Hindlimb muscle (tissue), 1 donor: Measurements from ENCODE around the gene NCKAP5. TPM values are rescaled to one million over a fixed set of nuclear protein-coding genes. Genes with fewer than 3 reads are reported as not detected.

ENCODE experiments used
- DNase-seq: peaks from one replicate; pipeline ENCODE4 v3.0.0-alpha.2; 2013
- polyA plus RNA-seq: library from polyadenylated mRNA; unstranded; fragments of 120-200 nt; gene quantifications from one replicate; pipeline ENCODE4 v1.2.1, GENCODE V29; 2013; ENCODE audit not compliant: insufficient read length

Gene NCKAP5
- polyA plus RNA-seq, 1 donor, result 4.7 TPM

DNA sequence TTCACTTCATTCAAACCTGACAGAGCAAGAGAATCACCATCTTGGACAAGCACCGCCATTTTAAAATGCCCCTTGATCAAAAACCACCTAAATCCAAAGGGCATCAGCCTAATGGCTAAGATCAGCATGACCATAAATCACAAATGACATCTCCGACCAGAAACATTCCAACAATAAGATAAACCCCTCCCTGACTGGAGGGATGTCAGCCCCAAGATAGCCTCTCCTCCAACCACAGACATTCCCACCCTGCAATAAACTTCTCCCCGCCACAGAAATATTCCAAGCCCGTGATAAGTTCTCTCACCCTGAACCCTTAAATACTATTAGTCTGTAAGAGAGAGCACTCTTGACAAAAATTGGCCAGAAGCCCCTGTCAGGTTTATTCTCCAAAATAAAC is 876.7 kb downstream of the NCKAP5 start:
- DNase-seq, result no peak

DNA sequence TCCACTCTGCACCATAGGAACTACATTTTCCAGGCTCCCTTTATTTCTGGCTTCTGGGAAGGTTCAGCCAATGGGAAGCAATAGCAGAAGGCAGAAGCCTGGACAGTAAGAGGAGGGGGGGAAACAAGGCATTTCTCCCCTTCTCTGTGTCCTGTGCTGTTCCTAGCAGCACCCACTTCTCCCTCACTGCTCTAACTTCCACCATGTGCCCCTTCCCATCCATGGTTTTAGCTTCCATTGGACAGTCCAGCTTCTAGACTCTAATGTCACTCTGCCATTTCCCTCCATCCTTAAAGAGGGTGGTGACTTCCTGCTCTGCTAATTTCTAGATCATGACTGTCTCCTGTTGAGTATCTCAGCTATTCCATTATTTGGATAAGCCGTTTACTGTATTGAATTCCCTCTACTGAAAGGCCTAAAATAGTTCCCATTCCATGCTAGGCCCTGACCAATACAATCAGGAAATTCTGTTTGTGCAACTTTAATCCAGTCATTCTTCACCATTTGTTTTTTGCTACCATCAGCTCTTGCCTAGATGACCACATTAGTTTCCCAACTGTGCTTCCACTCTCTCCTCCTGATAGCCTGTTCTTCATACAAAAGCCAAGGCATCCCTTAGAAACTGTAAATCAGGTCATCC is 877.5 kb downstream of the NCKAP5 start:
- no peak for DNase-seq

DNA sequence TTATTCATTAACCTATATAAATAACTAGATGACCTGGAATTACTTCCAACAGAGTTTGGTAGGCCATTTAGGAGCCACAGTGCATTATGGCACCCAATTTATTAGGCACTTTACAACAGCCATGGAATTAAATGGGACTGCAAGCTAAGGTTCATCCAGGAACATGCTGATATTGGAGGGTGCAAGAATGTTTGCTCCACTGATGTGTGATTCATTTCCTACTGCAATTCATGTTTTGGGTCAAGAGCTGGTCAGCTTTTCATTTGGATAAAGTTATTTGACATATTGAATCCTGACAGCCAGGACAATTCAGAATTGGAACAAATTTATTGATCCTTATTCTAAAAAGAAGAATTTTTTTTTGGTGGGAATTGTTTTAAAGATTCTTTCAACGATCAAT is 886.5 kb downstream of the NCKAP5 start:
- DNase-seq, result no peak

DNA sequence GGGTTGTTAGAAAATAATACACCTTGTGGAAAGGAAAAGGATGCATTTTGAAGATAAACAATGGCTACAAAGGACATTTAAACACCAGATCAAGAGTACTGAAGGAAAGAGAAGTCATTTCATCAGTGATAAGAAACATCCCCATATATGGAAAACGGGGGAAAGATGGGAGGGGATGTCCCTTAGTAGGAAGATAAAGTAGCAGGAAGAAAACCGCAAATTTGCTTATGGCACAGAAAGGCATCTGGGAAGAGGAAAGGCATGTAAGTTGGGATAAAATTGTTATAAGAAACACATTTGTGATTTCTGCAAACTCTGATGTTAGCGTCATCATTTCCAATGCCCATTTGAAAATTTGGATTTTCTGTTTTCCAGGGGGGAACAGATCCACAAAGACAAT is 887.7 kb downstream of the NCKAP5 start:
- DNase-seq, result no peak

DNA sequence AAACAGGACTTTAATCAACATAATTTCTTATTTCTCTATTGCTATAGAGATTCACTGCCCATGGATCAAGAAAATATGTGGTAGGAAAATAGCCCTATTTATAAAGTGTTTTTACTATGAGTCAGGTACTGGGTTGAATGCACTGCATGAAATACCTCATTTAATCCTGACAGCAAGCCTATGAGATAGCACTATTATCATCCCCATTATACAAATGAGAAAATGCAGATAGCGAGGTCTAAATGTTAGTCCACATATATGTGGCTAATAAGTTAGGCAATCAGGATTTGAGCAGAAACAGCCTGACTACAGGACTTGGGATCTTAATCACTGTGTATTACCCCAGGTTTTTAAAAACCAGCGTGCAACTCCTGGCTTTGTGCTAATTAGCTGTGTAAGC is 889.8 kb downstream of the NCKAP5 start:
- no peak for DNase-seq

DNA sequence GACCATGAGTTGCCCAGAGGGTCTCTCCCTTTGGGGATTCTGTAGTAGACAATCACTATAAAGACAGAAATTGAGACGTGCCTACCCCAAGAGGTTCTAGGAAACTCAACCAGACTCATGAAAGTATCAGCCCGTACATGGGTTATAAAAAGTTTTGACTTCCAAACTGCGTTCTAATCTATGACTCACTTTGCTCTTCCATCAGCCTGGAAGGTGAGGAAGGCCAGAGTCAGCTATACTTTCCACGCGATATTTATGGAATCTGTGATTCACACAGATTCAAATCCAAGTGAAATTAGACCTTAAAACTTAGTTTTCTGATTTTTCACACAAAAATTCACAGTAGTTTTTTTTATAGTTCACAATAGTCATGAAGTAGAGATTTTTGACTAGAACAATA is 890.6 kb downstream of the NCKAP5 start:
- DNase-seq, result no peak

DNA sequence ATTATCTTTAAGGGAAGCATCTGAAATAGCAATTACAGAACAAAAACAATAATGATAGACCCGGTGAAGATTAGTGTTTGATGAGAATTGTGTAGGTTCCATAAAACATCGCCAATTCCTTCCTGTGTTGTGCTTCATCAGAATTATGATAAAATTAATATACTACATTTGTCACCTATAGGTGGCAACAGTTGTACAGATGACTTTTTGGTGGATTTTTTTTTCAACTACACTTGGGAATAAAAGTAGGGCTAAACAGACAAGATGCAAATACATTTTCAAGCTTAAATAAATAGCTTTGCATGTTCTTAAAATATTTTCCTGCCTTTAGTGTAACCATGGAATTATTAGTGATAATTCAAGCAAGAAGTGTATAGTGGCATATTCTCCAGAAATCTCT is 891.3 kb downstream of the NCKAP5 start:
- DNase-seq, result no peak

DNA sequence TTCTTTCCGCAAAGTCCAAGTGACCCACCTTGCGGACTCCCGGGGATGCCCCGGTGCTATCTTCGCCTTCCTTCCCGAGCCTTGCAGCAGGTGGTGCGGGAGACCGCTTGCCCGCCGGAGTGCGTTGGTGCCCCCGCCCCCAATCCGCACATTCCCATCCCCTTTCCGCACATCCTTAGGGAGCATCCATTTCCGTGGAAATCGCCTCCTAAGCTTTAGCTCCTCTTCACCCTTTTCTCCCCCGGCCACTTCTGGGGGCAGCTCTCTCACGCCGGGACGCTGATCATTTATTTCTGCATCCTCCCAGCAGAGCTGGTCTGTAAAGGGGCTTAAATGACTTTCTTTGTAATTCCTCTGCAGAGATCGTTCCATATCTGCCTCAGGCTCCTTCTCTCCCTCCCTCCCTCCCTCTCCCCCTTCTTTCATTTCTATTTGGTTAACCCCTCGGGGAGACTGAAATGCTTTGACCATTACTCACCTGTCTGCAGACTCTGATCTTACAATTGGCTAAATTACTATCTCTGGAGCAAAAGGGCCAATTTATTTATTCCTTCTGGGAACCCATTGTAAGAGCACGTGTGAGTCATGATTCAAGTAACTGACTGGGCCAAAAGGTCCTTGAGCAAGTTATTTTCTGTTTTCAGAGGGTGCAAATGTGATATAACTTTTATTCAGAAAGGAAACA is 897.0 kb downstream of the NCKAP5 start:
- DNase-seq, result no peak

DNA sequence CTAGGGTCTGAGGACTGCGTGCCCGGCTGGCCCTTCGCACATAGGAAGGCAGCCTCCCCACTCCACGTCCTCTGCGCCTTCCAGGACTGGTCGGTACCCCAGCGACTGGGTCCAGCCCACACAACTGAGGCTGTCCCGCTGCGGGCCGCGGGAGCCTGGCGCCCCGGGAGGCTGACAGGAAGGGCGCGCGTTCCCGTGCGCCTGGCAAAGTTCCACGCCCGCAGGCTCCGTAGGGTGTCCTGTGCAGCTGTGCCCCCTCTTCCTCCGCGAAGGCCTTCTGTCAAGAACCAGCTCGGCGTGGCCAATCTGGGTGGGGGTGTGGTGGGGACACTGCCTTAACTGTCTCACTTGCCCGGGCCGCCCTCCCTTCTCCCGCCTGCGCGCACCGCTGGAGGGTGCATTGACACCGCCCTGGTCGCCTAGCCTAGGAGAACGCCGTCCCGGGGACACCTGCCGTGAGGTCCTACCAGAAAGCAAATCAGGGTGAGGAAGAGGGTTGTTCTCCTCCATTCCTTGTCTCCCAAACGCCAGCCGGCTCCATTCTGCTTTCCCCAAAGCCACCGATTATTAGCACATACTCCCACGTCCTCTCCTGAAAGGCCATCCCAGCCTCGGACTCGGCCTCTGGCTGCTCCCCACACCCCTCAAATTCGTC is 897.6 kb downstream of the NCKAP5 start:
- no peak for DNase-seq

DNA sequence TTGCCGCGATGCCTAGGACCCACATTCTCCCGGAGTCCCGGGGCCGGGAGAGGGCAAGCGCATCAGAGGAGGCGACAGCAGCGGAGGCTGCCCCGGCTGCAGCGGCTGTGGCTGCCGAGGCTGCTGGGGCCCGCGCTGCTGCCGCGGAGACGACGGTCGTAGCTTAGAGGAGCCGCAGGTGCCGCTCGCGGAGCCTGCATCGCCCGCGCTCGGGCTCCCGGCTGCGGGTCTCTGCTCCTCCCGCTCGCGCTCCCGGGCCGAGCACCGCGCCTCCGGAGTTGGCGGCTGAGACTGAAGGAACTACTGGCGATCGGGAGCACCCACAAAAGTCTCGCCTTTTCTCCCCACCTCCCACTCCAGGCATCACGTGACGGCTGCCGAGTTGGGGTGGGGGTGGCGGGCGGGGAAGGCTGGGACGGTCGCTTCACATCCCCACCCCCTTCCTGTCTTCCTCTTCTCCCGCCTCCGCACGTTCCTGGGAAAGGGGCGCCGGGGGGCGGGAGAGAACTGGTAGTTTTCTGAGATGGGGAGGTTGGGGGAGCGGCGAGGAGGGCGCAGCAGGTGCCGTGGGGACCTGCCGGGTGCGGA is 898.3 kb downstream of the NCKAP5 start, which contains the start of gene LYPD1:
Gene LYPD1 (minus strand): TSS at position 298 of the 588 bp plus-strand sequence. CDS start 273 bp downstream, at position 25.
- no peak for DNase-seq

DNA sequence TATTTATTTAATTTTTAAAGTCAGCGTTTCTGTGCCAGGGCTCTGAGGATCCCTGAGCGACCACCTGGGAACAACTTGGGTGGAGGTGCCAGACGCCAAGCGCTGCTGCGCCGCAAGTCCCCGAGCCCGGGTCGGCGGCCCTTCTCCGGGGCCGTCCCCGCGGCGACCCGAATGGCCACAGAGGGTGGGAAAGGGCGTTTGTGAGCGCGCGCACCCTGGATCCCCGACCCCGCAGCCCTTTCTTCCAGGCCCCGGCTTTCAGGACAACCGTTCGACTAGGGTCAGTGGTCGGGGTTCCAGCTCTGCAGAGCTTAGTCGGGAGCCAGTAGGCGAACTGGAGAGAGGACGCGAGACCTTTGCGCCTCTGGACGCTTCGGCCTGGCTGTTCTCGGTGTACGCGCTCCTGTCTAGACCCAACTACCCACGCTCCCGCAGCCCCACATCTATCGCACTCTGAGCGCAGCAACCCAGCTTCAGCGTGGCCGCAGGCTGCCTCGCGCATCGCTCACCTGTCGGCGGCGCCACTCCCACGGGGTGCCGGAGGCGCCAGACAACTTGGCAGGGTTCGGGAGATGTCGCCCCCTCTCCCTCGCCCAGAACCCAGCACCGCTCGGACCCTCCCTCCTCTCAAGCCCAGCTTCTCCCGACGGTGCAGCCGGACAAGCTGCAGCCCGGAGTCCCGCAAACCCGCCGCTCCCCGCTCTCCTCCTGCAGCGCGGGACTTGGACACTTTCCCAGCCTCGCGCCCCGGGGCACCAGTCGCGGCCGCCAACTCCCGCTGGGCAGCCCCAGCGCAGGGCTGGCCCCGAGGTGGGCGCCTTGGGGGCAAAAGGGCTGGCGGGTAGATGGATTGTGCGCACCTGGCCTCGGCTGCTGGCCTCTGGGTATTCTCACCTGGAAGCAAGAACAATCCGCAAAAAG is 899.0 kb downstream of the NCKAP5 start:
- no peak for DNase-seq

DNA sequence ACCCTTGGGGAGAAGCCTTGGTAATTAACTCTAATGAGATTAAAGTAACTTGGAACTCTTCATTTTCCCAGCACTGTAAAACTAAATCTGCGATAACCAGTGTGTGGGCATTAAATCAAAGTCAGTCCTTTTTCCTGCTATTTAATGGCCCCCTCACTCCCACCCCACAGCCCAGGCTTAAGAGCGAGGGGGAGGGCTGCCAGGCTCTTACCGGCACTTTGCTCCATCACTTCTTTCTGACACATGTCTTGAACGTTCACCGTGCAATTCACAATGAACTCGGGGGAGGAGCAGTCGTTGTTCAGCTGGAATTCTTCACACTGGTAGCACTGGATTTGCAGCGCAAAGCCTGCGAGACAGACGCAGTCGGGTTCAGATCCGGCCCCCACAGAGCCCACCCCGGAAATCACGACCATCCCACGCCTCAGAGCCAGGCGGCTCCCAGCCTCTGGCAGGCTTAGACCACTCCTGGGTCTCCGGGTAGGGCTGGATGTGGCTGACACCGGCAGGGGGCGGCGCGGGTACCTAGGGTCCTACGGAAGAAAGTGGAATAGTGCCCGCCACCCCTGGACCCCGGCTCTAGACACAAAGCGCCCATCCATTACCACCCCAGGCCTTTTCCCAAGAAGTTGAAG is 900.0 kb downstream of the NCKAP5 start:
- no peak for DNase-seq

DNA sequence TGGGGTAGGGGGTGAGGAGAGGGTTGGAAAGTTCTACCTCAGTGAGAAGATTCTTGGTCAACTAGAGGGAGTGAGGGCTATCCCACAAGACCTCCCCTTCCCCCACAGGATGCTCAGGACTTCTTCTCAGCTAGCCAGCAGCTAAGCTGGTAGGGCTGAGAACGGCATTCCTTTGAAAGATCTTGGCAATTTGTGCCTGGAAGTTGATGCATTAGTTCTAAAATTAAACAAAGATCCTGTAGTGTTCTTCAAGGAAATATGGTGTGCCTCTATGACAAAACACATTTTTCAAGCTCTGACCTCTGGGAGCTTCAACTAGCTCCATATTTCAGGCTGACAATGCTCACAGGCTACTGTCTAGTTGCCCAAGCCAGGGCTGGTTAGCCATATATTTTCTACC is 900.6 kb downstream of the NCKAP5 start:
- no peak for DNase-seq

DNA sequence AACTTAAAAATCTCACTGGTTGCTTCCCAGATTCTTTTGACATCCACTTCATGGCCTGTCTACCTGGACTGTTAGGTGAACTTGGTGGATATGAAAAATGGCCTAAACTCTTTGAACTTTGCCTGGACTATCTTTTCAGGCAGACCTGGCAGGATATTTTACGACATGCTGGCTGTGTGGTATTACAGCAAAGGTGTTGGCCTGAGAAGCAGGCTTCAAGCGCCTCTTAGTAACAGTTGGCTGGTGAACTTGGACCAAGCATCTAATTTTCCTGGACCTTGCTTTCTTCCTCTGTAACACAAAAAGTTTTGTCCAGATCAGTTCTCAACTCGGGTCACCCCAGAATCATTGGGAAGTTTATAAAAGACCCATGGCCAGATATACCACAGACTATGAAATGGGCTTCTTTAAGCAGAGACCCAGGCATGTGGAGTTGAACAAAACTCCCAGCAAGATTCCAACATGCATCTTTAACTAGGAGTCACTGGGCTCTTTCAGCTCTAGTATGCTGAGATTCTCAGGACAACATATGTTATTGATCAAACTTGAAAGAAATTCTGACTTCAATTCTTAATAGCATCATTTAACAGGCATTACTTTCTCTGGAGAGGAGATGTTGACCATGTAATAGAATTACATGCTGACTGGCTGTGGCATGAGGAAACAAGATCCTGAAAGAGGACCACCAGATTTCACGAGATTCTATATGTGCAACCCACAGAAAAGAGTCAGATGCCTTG is 902.7 kb downstream of the NCKAP5 start:
- DNase-seq, result no peak

DNA sequence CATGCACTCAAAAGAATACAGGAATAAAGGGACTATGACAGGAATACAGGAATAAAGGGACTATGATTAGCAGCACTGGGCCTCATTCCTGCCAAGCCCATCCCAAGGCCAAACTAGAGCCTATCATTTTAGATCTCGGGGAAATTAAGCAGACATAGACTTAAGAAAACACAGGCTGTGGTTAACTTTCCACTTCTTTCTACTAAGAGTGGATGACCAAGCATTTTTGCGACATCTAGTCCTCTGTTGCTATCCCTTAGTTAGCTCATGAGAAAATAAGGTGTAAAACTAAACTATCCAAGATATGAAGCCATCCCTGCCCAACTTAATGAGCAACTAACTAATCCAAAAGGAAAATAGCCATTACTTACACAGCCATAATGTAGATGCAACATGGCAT is 904.2 kb downstream of the NCKAP5 start:
- DNase-seq, result no peak

DNA sequence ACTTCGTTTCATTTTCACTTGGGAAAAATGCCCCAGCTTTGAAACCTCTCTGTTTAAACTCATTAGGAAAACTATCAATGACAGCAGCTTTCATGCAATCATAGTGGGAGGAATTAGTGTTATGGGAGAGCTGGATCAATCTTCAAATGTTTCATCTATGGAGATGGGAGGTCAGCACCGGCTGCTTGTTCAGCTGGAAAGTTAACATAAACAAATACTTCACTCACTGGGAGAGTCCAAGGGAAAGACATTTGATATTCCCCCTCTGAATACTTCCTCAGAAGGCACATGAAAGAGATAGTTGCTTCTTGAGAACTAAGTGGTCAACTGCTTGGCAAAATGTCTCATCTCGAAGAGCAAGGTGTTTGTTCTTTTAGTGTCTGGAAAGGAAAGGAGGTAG is 905.5 kb downstream of the NCKAP5 start:
- DNase-seq, result no peak

DNA sequence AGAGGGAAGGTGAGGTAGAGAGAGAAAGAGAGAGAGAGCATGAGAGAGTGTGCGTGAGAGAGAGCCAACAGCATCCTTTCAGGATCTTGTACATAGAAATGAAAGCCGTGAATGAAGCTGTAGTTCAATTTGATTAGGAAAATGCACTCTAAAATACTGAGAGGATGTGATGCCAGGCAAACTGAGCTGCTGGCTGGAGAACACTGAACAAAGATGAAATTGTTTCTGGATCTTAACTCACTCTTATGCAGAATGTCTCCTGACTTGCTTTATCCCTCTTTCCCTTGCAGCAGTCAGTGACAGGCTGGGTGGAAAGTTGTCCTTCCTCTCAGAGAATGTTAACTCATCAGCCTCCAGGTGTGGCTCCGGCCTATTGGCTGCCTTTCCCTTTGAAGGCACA is 908.9 kb downstream of the NCKAP5 start:
- DNase-seq, result no peak

DNA sequence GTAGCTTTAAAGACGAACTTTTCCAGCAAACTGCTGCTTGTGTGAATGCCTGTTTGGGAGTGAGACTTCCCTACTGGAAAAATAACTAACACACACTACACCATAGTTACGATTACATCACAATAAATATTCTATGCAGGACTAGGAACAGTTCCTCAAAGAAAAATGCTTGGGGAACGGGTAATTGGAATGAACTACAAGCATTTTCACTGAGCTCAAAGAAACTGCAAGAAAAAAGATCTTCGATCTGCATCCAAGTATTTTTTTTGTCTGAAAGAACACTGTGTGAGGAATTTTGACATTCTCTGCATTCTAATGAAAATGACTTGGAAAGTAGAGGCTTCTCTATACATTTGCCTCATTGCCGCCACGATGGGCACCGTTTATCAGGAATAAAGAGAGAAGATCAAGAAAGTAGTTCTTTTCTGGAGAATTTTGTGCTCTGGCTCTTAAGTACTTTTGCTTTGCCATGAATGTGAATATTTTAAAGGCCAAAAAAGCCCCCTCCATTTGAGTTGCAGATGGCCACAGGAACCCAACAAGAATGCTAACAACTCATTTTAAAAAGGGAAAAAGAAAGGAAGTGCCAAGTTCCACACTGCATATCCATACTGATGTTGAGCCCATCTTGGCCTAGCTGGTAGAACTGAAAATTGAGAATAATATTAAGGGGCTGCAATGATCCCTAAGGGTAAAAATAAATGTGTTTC is 911.8 kb downstream of the NCKAP5 start:
- peak; percentile 63 for DNase-seq

DNA sequence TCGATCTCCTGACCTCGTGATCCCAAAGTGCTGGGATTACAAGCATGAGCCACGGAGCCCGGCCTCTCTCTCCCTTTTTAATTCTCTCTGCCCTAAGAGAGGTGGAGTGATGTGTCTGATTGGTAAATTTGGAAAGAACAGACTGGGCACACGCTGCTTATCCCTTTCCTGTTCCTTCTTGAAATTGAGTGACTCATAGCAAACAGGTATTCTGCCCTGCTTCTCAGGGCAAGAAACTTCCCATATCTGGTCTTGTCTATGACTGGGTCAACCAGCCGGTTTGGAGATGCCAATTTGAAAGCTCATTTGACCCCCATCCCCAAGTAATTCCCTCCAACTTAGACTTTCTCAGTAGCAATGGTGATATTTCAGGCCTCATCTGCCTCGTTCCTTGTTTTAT is 913.3 kb downstream of the NCKAP5 start:
- DNase-seq, result no peak

DNA sequence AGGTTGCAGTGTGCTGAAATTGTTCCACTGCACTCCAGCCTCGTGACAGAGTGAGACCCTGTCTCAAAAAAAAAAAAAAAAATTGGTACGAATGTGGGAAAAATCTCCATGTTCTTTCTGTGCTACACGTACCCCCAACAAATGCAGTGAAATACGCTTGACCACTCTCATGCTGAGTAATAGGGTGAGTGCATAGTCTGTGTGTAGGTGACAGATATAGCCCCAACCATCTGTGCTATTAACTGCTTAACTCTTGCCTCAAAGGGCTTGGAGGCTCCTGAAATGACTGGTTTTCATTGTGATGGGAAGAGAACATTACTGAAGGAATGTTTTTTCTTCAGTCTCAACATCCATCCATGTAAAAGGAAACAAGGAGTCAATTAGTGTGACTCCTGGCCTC is 913.9 kb downstream of the NCKAP5 start:
- DNase-seq, result no peak

DNA sequence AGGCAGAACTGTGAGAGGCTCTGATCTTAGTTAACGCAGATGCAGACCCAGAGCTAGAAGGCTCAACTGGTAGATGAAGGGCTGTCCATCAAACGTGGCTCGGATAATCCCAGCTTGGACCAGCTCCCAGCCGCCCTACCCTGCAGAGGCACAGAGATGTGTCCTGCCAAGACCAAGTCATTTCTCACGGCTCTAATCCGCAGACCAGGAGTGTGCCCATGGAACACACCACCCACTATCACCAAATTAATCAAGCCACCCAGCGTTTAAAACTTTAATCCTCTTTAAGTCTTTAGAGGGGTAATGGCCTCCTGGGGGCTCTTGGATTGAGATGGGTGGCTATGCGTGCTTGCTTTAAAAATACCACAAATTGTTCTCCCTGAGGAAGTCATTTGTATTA is 915.8 kb downstream of the NCKAP5 start:
- no peak for DNase-seq
